Stimulated activated CD4-positive, alpha-beta T cell treated with anti-CD3 and anti-CD28 coated beads, Interleukin-15, amount 100 ng/mL, for 48 hours (primary cell): Measurements from ENCODE around the gene CPNE5.

Experiments used
- DNase-seq, 2 donors: peaks; one replicate each; pipeline ENCODE4 v3.0.0-alpha.2; 2020; ENCODE audit warnings: low read depth in 2 of 2

The CPNE5 gene

DNA sequence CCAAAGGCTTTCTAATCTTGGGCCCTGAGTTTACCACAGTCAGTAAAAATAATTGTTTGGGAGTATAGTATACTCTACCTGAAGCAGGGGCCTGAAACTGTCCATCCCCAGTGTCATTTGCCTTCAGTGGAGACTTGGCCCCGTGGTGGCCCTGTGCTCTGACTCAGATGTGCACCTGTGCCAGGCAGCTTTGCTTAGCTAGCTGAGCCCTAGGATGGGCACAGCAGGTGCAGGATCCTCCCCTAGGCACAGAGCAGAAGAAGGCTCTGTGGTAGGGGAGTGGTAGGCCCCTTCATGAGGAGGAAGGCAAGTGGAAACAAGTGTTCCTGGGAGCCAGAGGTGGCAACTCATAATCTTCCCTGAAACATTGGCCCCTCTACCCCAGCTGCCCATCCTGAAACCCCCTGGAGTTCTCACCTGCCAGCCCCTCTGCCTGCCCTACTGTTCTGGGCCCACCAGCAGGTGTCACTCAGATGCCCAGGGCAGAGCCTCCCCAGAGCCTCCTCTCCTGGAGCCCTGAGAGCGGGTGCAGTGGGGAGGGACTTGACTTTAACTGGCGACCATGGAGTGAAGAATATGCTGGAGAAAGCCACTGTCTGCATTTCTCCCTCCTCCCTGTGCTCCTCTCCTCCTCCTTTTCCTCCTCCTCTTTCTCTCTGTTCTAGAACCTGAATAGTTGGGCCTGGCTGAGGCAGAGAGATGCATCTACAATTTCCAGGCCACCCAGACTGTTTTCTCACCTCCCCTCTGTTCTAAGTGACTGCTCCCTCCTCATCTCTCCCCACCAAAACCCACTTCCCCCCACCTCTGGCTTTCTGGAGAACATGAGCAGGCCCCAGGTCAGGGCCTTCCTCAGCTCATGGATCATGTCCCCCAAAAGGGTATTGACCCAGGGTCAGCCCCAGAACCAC lies 2.9 kb downstream of the CPNE5 start:
- DNase-seq, result no peak

DNA sequence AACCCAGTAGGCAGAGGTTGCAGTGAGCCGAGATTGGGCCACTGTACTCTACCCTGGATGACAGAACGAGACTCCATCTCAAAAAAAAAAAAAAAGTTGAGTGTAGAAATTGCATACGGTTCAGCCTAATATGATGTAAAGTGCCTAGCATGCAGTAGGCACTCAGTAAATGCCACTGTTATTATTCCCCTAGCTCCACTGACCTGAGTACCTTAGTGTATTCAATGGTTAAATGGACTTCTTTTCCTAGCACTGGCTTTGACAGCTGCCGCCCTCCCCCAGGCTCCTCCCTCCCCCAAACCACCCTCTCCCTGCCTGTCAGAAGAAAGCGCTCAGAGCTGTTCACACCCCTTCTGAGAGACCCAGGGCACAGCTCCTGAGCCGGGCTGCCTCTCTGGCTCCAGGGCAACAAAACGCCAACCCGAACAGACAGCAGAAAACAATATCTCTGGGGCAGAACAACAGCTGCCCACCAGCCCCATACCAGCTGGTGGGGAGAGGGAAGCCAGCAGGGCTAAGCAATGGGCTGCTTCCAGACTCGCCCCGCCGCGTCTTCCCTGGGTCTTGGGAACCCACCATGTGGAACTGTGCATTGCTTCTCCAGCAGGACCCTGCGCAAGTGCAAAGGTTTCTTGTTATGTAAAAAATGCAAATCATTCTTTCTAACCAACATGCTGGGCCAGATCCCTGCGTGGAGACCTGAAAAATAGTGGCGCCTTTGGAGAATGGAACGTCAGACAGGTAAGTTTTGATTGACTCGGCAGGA lies 4.5 kb downstream of the CPNE5 start:
- DNase-seq, result no peak

DNA sequence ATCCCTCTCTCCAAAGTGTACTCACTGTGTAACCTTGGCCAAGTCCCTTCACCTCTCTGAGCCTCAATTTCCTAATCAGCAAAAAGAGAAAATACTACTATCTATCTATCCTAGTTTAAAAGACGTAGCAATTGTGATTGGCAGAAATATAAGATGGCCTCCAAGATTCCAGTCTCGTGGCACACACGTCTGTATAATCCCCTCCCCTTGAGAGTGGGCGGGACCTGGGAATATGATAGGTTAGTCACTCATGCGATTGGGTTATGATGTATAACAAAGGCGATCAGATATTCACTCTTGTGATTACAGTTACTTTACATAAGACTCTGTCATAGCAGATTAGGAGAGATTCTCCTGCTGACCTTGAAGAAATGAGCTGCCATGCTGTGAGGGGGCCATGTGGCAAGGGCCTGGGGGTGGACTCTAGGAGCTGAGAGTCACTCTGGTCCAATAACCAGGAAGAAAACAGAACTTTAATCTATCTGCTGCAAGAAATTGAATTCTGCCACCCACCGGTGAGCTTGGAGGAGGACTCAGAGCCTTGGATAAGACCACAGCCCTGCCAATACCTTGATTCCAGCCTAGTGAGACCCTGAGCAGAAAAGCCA lies 6.0 kb downstream of the CPNE5 start:
- DNase-seq, result no peak

DNA sequence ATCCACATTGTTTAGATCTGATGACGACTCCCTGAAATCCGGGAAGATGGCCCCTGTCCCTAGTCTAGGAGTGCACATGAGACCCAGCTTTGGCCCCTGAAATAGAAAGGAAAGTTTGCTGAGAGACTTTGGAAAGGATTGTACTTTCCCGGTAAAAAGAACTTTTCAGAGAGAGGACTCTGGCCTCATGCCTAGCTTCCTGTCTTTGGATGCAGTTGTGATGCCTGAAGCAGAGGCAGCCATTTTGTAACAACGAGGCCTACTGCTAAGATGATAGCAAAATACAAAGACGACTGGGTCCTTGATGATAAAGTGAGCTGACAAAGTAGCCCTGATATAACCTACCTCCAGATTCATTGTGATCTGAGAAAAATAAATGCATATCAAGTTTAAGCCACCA lies 6.9 kb downstream of the CPNE5 start:
- no peak for DNase-seq

DNA sequence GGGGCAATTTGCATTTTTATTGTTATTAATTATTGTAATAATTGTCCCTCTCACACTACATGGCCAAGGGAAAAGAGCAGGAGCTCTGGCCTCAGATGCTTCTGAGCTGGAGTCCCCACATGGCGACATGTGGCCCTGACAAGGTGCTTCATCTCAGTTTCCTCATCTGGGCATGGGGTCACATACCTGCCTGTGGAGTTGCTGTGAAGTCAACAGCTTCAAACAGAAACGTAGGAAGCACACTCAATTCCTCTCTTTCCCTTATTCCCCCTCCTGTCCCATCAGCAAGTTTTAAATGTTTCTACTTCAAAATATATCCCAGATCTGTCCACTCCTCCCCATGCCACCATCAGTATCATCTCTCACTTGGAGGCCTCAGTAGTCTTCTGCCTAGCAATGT lies 8.7 kb downstream of the CPNE5 start:
- no peak for DNase-seq

DNA sequence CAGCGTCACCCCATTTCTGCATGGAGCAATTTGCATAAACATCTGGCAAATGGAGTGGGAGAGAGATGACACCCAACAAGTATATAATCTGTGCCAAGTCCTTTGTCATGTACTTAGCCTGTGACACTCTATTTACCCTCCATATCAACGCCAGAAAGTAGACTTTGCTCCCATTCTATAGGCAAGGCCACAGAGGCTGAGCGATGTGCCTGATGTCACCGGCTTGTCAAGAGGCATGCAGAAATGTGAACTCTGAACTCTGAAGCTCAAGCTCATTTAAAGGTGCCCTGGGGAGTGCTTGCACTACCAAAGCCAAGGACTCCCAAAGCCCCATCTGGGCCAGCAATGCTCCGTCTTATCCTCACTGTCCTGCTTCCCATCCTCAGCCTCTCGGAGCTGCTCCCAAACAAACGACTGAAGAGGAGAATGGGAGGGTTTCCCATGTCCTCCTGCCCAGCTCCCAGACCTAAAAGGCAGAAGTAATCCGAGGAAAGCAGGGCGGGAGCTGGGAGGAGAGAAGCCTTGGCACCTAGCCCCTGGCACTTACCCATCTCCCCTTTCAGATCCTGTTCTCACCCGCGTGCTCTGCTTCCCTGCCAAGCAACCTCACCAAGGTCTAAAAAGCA lies 9.2 kb downstream of the CPNE5 start:
- no peak for DNase-seq

DNA sequence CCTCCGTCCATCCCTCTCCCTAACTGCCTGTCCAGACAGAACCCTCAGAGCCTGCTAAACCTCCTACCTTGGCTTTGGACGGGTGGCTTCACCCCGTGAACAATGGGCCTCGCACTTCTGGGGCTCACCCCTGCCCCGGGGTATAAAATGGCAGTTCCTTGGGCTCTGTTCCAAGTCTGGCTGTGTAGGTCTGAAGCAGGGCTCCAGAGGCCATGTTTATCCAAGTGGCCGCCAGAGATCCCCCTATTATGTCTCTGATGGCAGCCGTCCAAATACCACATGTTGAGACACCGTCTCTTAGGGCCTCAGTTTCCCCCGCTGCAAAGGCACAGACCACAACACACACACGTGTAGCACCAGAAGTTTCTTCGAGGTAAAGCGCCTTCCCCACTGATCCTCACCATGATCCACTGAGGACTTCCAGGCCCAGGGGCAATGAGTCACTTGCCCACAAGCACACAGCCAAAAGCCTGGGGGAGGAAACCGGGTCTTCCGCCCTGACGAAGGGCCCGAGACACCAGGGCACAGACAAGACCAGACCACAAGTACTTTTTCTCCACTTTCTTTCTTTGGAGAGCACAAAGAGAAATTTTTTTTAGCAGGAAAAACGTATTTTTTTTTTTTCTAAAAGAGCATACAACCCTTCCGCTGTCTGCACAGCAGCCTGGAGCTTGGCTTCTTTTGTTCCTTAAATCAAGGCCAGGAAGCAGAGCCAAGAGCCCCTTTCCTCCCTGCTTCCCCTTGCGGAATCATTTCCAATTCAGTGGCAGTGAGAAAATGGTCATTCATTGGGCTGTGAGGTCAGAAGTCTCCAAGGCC lies 11.8 kb downstream of the CPNE5 start:
- DNase-seq, result peak in 1 of 2 donors; percentile 22

DNA sequence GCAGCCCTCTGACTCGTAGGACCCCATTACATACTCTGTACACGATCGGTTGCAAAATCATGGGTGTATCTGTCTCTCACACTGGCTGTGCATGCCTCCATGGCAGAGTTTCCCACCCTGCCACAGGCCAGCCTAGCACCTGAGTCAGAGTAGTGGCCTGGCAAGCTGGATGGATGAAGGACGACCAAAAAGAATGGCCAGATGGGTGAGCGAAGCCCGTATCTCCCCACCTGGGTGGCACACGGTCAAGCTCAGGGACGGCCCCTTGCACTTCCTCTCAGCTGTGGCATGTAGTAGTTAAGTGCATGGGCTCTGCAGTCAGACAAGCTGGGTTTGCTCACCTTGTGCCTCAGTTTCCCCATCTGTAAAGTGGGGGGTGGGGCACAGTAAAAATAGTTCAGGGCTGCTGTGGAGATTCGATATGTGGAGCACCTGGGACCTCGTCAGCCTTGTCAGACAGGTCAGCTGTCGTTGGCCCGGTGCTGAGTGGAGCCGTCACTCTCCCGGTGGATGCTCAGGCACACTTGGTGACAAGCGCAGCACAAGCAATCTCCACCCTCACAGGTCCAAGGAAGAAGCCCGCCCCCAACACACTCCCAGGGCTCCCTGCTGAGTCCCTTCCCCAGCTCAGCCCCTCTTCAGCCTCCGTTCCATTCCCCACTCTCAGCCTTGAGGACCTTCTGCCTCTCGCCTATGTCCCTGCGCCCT lies 12.6 kb downstream of the CPNE5 start:
- DNase-seq, result no peak

DNA sequence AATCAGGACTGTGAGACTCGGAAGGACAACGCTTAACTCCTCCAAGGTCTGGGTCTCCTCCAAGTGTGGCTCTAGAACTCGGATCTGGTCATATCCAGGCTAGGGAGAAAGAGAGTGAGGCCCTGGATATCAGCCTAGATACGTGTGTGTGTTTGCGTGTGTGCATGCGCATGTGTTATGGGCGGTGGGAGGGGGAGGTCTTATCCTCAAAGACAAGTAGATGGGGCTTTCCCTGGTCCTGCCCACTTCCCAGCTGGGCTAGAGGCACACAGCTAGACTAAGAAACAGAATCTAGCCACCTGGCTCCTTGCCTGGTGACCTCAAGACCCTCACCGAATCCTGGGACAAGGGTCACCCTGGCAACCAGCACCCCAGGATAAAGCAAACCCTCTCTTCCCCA lies 13.2 kb downstream of the CPNE5 start:
- DNase-seq, result no peak

DNA sequence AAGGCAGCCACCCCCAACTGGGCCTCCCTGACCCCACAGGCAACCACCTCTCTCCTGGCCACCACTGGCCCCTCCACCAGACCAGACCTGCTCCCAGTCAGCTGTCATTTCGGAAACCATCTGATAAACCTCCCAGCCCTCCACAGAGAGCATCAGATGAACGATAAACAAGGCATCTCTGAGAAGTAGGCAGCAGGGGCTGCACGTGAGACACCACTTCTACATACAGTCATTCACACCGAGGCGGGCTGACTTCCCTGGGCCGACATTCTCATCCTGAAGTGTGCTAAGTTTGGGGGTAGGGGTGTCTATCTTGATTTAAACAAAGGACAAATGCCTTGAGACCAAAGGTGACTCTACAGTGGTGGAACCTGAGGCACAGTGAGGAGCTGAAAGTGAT lies 13.8 kb downstream of the CPNE5 start:
- no peak for DNase-seq

DNA sequence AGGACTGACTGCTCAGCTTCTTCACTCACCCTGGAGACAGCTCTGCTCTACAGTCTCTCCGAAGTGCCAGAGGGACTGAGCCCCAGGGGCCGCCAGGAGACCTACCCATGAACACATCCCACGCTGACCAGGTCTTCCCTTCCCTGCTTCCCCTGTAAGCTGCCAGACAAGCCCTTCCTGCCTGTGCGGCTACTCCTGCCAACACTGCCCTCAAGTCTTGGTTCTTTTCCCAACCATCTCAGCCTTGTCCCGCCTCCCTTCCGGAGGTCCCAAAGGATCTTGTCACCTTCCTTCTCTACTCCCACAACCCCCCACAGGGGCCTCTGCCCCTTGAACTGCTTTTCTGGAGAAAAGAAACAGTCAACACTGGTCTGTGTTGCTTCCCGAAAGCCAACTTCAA lies 15.0 kb downstream of the CPNE5 start:
- DNase-seq, result no peak

DNA sequence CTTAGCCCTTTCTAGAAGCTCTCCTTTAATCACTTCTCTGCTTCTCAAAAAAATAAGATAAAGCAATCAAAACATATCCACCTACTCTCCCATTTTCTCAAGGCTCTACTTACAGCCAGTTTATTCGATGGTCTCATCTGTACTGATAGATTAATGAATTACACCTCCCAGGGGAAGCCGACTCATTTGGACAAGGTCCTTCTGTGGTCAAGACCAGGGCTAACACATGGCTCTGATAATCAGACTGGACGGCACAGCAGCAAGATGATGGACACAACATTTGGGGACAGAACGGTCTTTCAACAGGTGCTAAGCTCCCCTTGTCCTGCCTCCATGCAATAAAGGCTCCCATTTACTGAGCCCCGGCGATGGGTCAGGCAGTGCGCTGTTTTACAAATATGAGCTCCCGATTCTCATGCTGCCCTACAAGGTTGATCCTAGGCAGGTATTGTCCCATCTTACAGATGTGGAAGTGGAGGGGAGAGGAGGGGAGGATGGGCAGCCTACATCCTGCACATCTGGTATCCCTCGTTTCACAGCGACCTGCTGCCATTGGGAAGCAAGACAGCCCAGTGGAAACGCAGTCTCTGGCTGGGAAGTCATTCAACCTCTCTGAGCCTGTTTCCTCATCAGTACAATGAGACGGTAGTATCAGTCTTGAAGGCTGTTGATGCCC lies 15.7 kb downstream of the CPNE5 start:
- no peak for DNase-seq

DNA sequence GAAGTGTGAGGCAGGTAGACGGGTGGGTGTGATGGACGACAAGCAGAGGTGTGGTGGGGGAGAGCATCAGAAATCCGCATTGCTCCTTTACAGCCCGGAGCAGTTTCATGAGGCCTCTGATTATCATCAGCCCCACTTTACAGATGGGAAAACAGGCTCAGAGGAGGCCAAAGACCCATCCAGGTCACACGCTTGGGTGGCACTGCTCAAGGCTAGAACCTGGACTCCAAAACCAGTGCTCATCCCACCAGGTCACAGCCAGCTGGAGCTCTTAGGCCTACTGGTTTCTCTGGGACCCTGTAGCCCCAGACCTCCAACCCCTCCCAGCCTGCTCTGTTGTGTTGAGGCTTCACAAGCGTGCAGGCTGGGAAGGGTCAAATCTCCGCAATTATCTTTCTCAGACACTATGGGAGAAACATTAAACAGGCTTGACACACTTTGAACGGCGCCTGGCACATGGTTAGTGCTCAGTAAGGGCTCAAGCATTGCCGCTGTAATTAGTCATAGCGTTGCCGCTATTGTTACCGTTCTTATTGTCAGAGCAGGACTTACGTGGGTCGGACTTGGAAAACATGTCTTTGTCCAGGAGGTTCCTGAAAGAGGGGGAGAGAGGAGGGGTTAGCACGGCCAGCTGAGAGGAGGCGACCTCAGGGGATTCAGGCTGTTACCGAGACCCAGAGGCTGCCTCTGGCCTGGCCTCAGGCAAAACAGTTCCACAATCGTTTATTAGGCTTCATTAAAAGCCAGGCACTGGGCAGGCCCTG lies 16.6 kb downstream of the CPNE5 start:
- DNase-seq, result no peak

DNA sequence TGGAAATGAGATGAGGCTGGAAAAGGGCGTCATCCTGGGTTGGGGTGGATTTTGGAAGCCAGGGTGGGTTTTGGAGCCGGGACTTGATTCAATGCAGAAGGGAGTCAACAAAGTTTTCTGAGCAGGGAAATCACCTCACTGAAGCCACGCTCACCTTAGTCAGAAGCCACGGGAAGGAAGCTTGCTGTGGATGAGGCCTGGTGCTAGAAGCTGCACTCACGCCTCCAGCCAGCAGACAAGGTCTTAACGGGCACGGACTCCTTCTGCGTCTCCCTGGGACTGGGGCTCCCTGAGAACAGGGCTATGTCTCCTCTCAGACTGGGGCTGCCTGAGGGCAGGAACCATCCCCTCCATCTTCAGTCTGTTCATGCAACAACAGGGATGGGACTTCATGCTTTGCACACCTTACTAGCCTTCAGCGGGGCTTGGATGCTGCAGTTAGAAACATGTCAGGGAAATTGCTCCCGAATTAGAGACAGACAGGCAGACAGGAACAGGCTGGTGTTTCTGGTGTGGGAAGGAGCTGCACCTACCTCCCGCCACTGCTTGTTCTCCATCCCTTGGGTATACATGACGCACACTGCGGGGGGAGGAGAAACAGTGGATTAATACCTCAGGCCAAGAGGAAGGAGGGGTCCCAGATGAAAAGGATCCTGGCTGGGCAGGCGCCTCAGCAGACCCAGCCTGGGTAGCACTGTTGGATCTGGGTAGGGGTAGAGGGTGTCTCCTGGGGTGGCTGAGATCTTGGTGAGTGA lies 17.5 kb downstream of the CPNE5 start:
- no peak for DNase-seq

DNA sequence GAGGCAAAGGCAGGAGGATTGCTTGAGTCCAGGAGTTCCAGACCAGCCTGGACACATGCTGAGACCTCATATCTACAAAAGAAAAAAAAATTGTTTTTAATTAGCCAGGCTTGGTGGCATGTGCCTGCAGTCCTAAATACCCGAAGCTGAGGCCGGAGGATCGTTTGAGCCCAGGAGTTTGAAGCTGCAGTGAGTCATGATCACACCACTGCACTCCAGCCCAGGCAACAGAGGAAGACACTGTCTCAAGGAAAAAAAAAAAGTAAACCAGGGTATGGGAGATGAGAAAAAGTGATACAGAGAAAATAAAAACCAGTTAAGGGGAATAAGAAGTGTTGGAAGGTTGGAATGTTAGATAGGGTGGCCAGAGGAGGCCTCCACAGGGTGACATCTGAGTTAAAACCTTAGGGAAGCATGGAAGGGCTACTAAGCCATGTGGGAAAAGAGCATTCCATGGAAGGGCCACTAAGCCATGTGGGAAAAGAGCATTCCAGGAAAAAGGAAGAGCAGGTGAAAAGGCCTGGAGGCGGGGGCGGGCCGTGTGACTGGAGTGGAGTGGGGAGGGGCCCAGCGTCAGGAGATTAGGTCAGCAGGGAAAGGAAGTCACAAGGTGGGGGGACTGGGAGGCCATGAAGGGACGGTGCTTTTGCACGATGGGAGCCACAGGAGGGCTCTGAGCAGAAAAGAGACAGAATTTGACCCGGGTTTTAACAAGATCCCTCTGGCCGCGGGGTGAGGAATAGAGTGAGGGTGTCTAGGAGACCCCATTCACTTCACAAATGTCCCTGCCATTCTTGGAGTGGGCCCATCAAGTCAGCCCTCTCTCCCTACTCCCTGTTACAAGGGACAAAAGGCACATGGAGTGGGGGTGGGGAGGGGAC lies 18.3 kb downstream of the CPNE5 start:
- no peak for DNase-seq

DNA sequence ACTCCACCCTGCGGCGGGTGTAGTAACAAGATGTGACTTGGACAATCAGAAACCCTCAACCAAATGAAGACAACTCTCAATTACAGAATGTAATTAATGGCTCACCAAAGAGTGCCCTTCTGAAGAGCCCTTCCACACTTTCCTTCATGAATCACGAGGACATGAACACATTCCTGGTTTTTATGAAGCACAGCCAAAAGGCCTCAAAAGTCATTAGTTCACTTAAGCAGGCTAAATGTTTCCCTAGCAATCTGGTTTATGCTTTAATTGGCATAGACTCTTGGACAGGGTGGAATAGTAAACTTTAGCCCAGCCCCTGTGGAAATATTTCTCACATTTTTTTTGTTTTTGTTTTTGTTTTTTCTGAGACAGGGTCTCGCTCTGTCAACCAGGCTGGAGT lies 20.5 kb downstream of the CPNE5 start:
- DNase-seq, result no peak

DNA sequence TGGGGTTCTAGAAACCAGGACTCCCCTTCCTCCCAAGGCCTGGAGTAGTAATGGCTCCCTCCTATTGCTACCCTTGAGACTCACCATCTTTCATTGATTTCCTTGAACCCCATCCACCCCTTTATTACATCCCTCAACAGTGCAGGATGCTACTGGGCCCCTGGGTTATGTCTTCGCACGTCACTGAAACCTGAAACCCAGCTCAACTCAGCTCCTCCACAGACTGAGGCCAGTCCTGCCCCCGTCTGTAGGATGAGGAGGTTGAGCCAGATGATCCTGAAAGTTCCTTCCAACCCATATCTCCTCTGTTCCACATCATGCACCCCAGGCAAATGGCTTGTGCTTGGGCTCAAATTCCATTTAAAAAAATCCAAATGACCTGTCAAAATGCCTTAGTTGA lies 21.4 kb downstream of the CPNE5 start:
- DNase-seq, result no peak
